Mucosa of stomach (tissue), 1 donor: ENCODE measurements around the gene PDIA2.

Experiments used
- H3K27me3 ChIP-seq: one replicate; pipeline ENCODE4 v1.7.0; 2013; ENCODE audit warnings: mild to moderate bottlenecking, low read length; ENCODE audit not compliant: control insufficient read depth, insufficient read depth
- H3K36me3 ChIP-seq: one replicate; pipeline ENCODE4 v1.7.0; 2013; ENCODE audit warnings: low read length; ENCODE audit not compliant: control insufficient read depth, insufficient read depth
- H3K4me1 ChIP-seq: one replicate; pipeline ENCODE4 v1.7.0; 2013; ENCODE audit warnings: mild to moderate bottlenecking, low read length; ENCODE audit not compliant: control insufficient read depth, insufficient read depth
- H3K4me3 ChIP-seq: one replicate; pipeline ENCODE4 v1.7.0; 2013; ENCODE audit warnings: low read length
- H3K9ac ChIP-seq: one replicate; pipeline ENCODE4 v1.7.0; 2013; ENCODE audit warnings: mild to moderate bottlenecking, low read length, moderate library complexity
- H3K9me3 ChIP-seq: one replicate; pipeline ENCODE4 v1.7.0; 2013; ENCODE audit warnings: mild to moderate bottlenecking, low read length, moderate library complexity; ENCODE audit not compliant: control insufficient read depth
- donor health status: Pancreatic carcinoma.

Gene PDIA2

DNA sequence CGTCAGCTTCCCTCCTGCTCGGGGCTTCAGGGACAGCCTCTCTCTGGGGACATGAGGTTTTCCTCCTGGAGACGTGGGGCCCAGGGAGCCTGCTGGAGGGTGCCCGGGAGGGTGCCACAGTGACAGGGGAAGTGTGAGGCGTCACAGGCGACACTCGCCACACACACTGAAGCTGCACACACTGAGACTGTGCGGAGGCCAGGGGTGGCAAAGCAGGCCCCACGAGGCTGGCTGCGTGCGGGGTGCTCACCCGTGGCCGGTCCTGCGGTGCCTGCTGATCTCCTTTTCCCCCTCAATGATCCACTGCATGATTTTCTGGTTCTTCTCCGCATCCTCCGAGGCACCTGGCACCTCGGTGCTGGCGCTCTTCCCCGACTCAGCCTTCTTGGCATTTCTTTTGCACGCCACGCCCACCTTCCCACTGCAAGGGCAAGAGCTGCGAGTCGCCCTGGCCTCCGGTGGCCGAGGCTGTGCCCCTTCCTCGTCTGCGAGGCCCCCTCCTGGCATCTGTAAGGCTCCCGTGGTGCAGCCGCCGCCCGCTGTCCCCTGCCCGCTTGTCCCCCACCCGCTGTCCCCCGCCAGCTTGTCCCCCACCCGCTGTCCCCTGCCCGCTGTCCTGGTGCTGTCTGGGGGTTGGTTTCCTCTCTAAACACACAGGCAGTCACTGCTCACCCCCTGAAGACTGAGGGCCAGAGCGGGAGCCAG, 14.0 kb downstream of the PDIA2 start:
- H3K9me3 ChIP-seq = no peaks in the 10 kb centered on the region
- no peaks in the 10 kb centered on the region for H3K4me1 ChIP-seq
- no peaks in the 10 kb centered on the region for H3K36me3 ChIP-seq
- H3K9ac ChIP-seq = no peak overlapping the region
- no peak overlapping the region for H3K4me3 ChIP-seq
- no peaks in the 10 kb centered on the region for H3K27me3 ChIP-seq

DNA sequence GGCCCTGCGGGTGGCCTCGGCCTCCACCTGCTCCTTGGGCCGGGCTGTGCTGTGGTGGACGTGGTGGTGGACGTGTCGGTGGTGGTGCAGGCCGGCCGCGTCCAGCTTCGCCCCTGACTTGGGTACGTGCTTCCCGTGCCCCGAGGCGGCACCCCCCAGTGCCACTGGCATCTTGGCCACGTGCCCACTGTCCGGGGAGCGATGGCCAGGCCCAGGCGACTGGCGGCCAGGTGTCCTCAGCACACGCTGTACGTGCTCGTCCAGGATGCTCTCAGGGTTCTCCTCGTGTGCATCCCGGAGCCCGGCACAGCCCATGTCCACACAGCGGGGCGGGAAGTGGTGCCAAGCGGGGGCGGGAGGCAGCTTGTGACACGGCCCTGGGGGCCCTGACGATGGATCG, 14.9 kb downstream of the PDIA2 start:
- Histone ChIP-seq H3K36me3 (no peaks in the 10 kb centered on the region), H3K27me3 (no peaks in the 10 kb centered on the region), H3K9me3 (no peaks in the 10 kb centered on the region), H3K4me1 (no peaks in the 10 kb centered on the region), H3K4me3 (no peak overlapping the region), H3K9ac (no peak overlapping the region)

DNA sequence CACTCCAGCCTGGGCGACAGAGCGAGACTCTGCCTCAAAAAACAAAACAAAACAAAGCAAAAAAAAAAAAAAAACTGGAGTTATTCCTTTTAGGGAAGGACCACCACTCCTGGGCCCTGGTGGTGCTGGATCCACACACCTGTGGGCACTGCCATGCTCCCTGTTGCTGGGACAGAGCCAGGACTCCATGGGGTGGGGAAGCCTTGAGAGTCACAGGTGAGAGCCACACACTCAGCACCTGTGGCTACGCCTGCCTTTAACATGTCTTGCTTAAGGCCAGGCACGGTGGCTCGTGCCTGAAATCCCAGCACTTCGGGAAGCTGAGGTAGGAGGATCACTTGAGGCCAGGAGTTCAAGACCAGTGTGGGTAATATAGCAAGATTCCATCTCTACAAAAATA, 18.3 kb downstream of the PDIA2 start:
- Histone ChIP-seq H3K27me3 (no peaks in the 10 kb centered on the region), H3K36me3 (no peaks in the 10 kb centered on the region), H3K9ac (no peak overlapping the region), H3K9me3 (no peaks in the 10 kb centered on the region), H3K4me3 (no peak overlapping the region), H3K4me1 (no peaks in the 10 kb centered on the region)

DNA sequence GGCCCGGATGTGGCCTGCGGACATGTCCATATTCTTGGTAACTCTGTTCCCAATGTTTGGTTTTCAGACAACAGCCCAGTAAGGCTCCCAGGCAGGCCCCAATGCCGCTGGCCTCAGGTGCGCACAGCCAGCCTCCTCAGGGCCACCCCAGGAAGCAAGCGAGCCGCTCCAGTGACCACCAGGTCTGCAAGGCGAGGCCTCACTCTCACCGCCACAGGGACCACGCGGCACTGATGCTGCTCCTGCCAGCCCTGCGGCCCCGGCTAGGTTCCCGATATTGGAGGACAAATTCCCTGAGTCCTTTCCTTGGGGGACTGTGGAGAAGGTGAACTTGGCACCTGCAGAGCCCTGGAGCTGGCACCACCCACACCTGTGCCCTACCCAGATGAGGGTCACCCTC, 19.0 kb downstream of the PDIA2 start:
- Histone ChIP-seq H3K4me1 (no peaks in the 10 kb centered on the region), H3K4me3 (no peak overlapping the region), H3K36me3 (no peaks in the 10 kb centered on the region), H3K9me3 (no peaks in the 10 kb centered on the region), H3K27me3 (no peaks in the 10 kb centered on the region), H3K9ac (no peak overlapping the region)

DNA sequence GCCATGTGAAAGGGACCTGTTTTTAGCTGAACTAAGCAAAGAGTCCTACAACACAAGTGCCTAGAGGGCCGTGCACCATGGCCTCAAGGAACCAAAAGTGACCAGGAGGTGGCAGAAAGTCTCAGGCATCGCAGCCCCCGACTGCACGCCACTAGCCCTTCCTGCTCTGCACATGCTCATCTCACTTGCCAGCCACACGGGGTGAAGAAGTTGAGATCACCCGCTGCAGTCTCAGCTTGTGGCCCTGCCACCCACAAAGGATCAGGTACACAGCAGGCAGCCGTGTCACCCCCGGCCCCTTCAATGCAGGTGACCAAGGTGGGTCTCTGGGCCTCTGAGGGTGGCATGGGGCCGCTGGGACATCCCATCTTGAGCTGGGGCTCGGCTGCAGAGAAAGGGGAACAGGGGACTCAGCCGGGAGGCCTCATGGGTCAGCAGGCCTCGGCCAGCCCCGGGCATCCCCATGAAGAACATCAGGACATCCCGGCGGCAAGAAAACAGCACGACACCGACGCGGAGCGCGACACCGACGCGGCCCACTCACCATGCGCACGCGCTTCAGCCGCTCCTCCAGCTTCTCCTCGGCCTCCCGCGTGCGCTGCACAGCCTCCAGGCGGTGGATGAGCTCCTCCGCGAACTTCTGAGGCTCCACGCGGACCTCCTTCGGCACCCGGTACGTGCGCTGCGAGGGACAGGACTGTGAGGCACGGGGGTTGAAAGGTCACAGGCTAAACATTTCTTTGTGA, 21.0 kb downstream of the PDIA2 start:
- peaks cover 5% of the 10 kb centered on the region for H3K36me3 ChIP-seq
- no peak overlapping the region for H3K9ac ChIP-seq
- no peaks in the 10 kb centered on the region for H3K27me3 ChIP-seq
- no peak overlapping the region for H3K4me3 ChIP-seq
- no peaks in the 10 kb centered on the region for H3K4me1 ChIP-seq
- H3K9me3 ChIP-seq = no peaks in the 10 kb centered on the region

DNA sequence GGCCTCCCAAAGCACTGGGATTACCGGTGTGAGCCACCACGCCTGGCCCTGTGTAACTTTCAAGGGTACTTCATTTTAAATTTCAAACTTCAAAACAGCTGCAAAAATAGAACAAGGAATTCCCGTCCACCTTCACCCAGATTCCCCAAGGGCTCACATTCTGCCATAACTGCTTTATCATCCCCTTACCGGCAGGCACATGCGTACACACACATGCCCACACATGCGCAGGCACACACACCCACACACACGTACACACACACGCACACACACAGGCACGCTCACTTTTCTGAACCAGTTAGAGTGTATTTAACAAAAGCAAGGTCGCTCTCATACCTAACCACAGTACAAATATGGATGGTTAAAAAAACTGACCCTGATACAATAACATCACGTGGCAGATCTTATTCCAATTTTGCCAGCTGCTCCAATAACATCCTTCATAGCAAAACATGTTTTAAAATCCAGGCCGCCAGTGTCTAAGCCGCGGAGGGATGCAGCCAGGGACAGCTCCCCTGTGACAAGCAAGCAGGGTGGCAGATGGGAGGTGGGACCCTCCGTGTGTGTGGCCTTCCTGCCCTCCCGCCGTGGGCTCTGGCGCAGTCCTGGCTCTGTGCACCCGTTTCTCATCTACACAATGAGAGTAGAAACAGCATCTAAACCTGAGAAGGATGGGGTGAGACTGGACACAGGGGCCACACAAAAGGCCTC, 23.1 kb downstream of the PDIA2 start:
- Histone ChIP-seq H3K4me3 (no peak overlapping the region), H3K27me3 (no peaks in the 10 kb centered on the region), H3K36me3 (peaks cover 5% of the 10 kb centered on the region), H3K4me1 (no peaks in the 10 kb centered on the region), H3K9ac (no peak overlapping the region), H3K9me3 (no peaks in the 10 kb centered on the region)

DNA sequence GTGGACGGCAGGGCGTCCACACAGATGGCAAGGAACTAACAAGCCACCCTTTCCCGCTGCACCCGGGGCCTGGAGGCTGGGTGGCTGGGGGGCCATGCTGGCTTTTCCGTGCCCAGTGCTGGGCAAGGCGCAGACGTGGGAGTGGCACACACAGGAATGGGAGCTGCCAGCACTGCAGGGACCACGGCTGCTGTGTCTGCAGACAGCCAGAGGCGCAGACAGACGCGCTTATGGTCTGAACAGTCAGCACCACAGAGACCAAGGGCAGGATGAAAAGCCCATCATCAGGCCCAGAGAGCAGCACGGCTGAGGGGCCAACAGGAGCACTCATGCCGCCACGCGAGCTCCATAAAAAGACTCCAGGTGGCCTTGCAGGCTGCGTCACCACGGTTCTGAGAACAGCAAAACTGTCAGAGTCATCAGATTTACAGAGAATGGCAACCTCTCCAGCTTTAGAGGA, 24.0 kb downstream of the PDIA2 start:
- H3K36me3 ChIP-seq = peaks cover 5% of the 10 kb centered on the region
- no peaks in the 10 kb centered on the region for H3K27me3 ChIP-seq
- H3K9me3 ChIP-seq = no peaks in the 10 kb centered on the region
- H3K9ac ChIP-seq = no peak overlapping the region
- H3K4me3 ChIP-seq = no peak overlapping the region
- H3K4me1 ChIP-seq = no peaks in the 10 kb centered on the region

DNA sequence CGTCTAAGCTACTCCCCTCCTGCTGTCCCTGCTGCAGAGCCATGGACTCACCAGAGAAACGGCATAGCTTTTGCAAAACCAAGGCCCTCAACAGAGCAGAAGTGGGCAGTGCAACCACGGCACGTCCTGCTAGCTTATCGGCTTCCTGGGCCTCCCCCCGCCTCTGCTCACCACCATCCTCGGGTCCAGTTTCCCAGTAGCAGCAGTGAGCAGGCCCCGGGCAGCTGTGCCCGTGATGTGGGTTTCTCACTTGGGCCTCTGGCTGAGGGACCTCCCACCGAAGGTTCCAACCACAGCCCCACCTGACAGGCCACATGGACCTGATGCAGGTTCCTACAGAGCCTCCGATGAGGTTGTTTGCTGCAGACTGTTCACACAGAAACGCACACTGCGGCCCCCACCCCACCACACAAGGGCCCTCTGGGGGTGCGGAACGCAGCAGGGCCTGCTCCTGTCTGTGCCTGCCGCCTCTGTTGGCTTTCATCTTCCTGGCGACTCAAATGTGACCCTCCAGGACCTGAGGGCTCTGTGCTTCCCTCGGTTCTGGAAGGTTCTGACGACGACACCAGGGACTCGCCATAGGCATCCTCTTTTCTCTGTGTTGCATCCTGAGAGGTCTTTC, 24.8 kb downstream of the PDIA2 start:
- Histone ChIP-seq H3K9me3 (no peaks in the 10 kb centered on the region), H3K27me3 (no peaks in the 10 kb centered on the region), H3K4me1 (no peaks in the 10 kb centered on the region), H3K9ac (no peak overlapping the region), H3K4me3 (no peak overlapping the region), H3K36me3 (peaks cover 7% of the 10 kb centered on the region)

DNA sequence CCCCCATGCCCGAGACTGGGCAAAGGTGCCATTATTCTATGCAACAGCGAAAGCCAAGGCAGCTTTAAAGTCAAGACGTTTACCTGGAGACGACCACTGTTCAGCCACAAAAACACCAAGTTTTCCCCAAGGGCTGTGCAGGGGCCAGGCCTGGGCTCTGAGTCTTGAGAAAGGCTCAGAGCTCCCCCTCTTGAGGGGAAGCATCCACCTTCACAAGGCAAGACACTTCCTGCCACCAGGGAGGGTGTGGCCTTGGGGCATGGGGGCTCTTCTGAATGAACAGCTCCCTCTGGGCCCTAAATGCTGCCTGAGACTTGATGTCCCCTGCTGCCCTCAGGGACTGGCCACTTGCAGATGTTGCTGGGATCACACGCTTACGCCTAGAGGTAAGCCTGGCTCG, 26.5 kb downstream of the PDIA2 start:
- peaks cover 20% of the 10 kb centered on the region for H3K36me3 ChIP-seq
- H3K27me3 ChIP-seq = no peaks in the 10 kb centered on the region
- no peak overlapping the region for H3K4me3 ChIP-seq
- H3K4me1 ChIP-seq = no peaks in the 10 kb centered on the region
- H3K9ac ChIP-seq = no peak overlapping the region
- H3K9me3 ChIP-seq = no peaks in the 10 kb centered on the region

DNA sequence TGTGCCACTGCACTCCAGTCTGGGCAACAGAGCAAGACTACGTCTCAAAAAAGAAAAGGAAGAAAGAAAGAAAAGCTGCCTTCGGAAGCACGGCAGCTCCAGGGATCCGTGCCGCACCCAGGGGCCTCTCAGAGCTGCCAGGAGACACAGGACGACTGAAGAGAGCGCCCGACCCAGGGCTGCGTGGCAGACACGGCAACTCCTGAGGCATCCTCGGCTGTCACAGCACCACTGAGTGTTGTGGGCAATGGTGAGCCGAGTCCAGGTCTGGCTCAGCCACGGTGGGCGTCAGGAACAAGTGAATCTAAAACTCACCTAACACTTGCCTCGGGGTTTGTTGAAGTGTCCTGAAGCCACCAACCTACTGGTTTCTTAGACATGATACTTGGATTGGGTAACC, 28.8 kb downstream of the PDIA2 start:
- Histone ChIP-seq H3K4me3 (no peak overlapping the region), H3K4me1 (no peaks in the 10 kb centered on the region), H3K27me3 (no peaks in the 10 kb centered on the region), H3K36me3 (peaks cover 20% of the 10 kb centered on the region), H3K9ac (no peak overlapping the region), H3K9me3 (no peaks in the 10 kb centered on the region)

DNA sequence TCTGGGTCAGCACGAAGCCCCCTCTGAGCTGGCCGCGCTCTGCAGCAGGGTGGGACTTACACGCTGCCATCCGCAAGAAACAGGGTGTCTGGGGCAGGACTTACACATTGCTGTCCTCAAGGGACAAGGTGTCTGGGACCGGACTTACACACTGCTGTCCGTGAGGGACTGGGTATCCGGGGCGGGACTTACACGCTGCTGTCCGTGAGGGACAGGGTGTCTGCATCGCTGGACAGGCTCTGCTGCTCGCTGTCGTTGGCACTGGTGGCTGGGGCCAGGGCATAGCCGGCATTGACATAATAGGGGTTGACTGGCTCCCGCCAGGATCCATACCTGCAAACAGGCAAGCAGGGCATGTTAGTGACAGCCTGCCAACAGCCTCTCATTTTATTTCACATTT, 31.4 kb downstream of the PDIA2 start:
- Histone ChIP-seq H3K9me3 (no peaks in the 10 kb centered on the region), H3K36me3 (peaks cover 15% of the 10 kb centered on the region), H3K9ac (no peak overlapping the region), H3K27me3 (no peaks in the 10 kb centered on the region), H3K4me3 (no peak overlapping the region), H3K4me1 (no peaks in the 10 kb centered on the region)

DNA sequence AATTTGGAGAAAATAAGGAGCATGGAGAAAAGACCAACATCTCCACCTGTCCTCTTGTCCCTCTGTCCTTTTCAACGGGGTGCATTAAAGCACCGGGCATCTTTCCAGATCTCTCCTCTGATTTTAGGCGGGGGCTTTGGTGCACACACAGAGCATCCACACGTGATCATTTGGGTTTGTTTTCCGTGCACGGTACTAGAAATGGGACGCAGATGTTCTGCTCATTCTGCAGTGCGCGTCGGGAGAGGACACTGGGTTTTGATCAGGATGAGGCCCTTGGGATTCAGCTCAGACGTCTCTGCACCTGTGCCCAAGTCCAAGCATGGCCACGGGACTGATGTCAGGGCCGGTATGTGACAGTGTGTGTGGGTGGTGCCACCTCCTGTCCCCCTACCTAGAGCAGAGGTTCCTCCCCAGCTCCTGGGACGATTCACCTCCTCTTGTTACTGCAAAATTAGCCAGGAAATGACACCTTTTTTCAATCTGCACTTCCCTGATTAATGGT, 31.9 kb downstream of the PDIA2 start:
- H3K9me3 ChIP-seq = no peaks in the 10 kb centered on the region
- peaks cover 15% of the 10 kb centered on the region for H3K36me3 ChIP-seq
- H3K4me1 ChIP-seq = no peaks in the 10 kb centered on the region
- no peaks in the 10 kb centered on the region for H3K27me3 ChIP-seq
- H3K4me3 ChIP-seq = no peak overlapping the region
- H3K9ac ChIP-seq = no peak overlapping the region
